ENCODE data around the gene MAMDC4.

The MAMDC4 gene

GRCh38 chr9:136849960-136850865 is 1.9 kb upstream of the MAMDC4 start:
- no peak for DNase-seq

GRCh38 chr9:136850866-136851775 is 1.0 kb upstream of the MAMDC4 start:
- DNase-seq = no peak

GRCh38 chr9:136852664-136853595 is 784 bp downstream of the MAMDC4 start:
- DNase-seq = no peak

GRCh38 chr9:136853596-136854112 is 1.5 kb downstream of the MAMDC4 start:
- no peak for DNase-seq

GRCh38 chr9:136854113-136854841 is 2.1 kb downstream of the MAMDC4 start:
- DNase-seq = no peak

- no peak for DNase-seq
Measured at GRCh38 chr9:136854842-136855460, 2.8 kb downstream of the MAMDC4 start.

GRCh38 chr9:136855461-136856078 is 3.4 kb downstream of the MAMDC4 start:
- DNase-seq = no peak

- DNase-seq = no peak
Measured at GRCh38 chr9:136856079-136856476, 3.9 kb downstream of the MAMDC4 start.

GRCh38 chr9:136856541-136857141 is 4.5 kb downstream of the MAMDC4 start:
- no peak for DNase-seq

GRCh38 chr9:136857166-136857565 is 5.0 kb downstream of the MAMDC4 start:
- DNase-seq = no peak

- DNase-seq = no peak
Measured at GRCh38 chr9:136857581-136858412, 5.7 kb downstream of the MAMDC4 start.

GRCh38 chr9:136858452-136858843 is 6.3 kb downstream of the MAMDC4 start:
- no peak for DNase-seq

GRCh38 chr9:136858844-136859757 is 7.0 kb downstream of the MAMDC4 start:
- no peak for DNase-seq

GRCh38 chr9:136860529-136860928 is 8.4 kb downstream of the MAMDC4 start:
- no peak for DNase-seq

GRCh38 chr9:136860933-136861873 is 9.1 kb downstream of the MAMDC4 start:
- DNase-seq = no peak

- DNase-seq = no peak
Measured at GRCh38 chr9:136861874-136862457, 9.8 kb downstream of the MAMDC4 start.

Data from CD4-positive, alpha-beta T cell treated with Interleukin-21 for 1 hour (primary cell).